T-helper 22 cell (primary cell): Measurements from ENCODE around the gene PDE7B.
"Not testable (repeated sequence)": the region's sequence is repeated elsewhere in the genome, so short reads cannot be mapped to it uniquely, and the experiment has no call there.

Source experiments
- DNase-seq: peaks from one replicate; pipeline ENCODE4 v3.0.0-alpha.2; 2020; ENCODE audit warnings: low read depth

The PDE7B gene

DNA sequence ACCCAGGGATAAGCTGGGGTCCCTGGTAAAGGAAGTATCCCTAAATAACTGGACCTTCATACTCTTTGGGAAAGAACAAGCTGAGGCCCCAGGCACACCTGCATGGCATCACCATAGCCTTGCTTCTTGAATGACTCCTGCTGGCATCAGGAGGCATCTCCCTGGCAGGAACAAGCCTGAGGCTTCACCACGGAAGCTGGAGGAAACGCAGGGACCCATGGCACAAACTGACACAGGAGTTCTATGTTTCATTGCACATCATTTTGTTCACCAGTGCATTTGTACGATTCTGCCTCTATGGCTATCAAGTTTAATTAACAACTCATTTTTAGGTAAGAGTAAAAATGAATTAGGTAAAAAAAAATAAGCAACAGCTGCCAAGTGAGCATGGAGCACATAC is 619 bp upstream of the PDE7B start:
- DNase-seq: no peak

DNA sequence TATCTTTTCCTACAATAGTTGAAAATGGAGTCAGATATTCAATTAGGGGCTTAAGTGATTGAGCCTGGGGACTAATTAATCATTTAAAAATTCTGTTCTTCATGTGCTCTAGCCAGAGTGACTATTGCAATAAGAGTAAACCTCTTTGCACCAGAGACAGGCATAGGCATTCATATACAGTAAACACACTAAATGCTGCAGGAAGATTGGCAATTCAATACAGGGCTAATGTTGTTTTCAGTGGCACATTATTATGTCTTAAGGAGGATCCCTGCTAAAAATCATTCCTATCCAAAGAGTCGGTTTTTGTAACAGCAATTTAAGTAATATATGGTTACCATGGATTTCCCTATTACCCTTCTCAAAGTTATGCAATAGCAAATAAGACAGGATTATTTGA is 1.2 kb downstream of the PDE7B start:
- no peak for DNase-seq

- no peak for DNase-seq
Observed at GRCh38 chr6:135853227-135853626, 1.7 kb downstream of the PDE7B start.

DNA sequence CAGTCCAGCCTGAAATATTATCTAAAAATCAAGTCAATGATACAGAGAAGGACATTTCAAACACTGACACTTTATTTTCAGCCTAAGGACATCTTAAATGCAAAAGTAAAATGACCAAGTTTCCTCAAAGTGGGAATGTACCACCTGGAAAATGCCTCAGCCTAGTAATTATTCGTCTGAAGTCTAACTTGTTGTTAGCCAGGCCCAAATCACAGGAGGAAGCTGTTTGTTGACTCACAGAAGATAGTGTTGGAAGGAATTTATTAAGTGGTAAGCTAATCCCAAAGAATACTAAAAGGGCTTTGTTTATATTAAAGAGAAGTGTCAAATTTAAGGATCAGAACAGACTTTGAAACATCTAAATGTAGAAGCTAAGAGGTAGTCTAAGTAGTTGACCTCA is 2.5 kb downstream of the PDE7B start:
- no peak for DNase-seq

- DNase-seq: no peak
Observed at GRCh38 chr6:135854799-135855198, 3.3 kb downstream of the PDE7B start.

- no peak for DNase-seq
Observed at GRCh38 chr6:135858931-135859330, 7.4 kb downstream of the PDE7B start.

GRCh38 chr6:135860361-135860760 is 8.9 kb downstream of the PDE7B start:
- no peak for DNase-seq

- DNase-seq: no peak
Observed at GRCh38 chr6:135861189-135861588, 9.7 kb downstream of the PDE7B start.

- not testable (repeated sequence) for DNase-seq
Observed at GRCh38 chr6:135864929-135865328, 13.4 kb downstream of the PDE7B start.

- no peak for DNase-seq
Observed at GRCh38 chr6:135866445-135867123, 15.1 kb downstream of the PDE7B start.

DNA sequence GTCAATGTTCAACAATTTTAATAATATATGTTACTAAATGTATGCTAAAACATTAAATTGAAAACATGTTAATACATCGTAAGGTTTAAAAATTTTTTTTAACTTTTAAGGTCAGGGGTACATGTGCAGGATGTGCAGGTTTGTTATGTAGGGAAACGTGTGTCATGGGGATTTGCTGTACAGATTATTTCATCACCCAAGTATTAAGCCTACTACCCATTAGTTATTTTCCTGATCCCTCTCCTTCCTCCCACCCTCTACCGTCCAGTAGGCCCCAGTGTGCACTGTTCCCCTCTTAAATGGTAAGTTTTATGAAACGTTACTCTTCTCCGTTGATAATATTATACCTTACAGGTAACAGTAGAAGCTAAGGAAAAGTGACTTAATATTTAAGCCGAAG is 15.8 kb downstream of the PDE7B start:
- no peak for DNase-seq

GRCh38 chr6:135869857-135870256 is 18.4 kb downstream of the PDE7B start:
- no peak for DNase-seq

DNA sequence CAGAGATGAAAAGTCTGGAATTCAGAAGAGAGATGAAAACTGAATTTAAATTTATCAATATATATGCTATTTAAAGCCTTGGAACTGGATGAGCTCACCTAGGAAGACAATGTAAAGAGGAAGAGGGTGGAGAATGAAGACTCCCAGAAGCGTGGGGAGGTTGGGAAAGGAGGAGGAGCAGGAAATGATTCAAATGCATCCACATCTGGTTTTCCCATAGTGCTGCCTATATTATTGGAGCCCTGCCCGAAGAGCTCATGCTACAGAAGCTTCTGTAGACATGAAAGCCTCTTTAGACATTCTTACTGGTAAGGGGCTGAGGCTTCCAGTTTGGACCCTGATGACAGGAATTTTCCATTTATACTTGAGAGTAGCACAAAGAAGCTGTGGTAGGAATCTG is 19.2 kb downstream of the PDE7B start:
- no peak for DNase-seq

DNA sequence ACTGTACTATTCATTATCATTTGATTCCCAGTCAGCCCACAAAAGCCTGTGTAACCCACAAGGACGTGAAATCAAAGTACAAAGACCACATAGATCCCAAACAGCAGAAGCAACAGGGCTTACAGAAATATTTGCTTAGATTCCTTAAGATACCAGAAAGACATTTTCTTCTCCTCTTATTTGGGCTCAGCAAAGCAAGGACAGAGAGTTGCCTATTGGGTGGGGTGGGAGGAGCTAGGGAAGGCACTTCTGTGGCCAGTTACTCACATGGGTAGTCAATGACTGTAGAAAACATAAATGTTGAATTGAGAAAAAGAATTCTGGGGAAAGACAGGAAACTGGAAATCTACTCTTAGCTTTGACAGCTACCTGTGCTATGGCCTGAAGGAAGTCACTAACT is 19.8 kb downstream of the PDE7B start:
- no peak for DNase-seq

DNA sequence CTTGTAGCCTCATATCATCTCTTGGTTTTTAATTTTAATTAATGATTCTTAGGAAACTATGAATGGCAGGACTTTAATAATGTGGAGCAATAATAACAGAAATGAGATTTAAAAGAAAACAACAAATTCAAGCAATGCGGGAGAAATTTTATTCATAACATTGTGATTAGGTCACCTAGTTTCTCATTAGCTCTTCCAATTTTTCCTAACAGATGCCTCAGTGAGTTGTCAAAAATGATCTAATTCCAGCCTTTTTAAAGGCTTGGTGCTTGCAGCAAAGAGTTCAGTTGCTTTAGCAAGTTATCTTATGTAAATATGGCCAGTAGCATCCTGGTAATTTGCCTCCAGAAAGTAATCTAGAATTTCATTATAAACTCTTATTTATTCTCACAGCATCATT is 20.4 kb downstream of the PDE7B start:
- DNase-seq: no peak

DNA sequence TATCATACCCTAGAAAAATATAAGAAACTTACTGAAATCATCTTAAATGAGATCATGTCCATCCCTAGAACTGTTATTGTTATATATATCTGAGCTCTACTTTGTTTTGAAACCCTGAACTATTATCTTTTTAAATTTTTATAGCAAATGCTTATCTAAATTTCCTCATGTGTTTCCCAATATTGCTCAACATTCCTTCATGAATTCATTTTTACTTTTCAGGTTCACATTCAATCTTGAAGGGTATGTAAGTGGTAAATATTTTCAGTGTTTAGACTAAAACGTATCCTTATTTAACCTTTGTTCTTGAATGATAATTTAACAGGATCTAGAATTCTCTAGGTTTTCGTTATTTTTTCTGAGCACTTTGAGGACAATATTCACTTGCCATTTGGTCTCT is 23.9 kb downstream of the PDE7B start:
- DNase-seq: no peak

GRCh38 chr6:135876058-135876457 is 24.6 kb downstream of the PDE7B start:
- no peak for DNase-seq

- no peak for DNase-seq
Observed at GRCh38 chr6:135877666-135878065, 26.2 kb downstream of the PDE7B start.

DNA sequence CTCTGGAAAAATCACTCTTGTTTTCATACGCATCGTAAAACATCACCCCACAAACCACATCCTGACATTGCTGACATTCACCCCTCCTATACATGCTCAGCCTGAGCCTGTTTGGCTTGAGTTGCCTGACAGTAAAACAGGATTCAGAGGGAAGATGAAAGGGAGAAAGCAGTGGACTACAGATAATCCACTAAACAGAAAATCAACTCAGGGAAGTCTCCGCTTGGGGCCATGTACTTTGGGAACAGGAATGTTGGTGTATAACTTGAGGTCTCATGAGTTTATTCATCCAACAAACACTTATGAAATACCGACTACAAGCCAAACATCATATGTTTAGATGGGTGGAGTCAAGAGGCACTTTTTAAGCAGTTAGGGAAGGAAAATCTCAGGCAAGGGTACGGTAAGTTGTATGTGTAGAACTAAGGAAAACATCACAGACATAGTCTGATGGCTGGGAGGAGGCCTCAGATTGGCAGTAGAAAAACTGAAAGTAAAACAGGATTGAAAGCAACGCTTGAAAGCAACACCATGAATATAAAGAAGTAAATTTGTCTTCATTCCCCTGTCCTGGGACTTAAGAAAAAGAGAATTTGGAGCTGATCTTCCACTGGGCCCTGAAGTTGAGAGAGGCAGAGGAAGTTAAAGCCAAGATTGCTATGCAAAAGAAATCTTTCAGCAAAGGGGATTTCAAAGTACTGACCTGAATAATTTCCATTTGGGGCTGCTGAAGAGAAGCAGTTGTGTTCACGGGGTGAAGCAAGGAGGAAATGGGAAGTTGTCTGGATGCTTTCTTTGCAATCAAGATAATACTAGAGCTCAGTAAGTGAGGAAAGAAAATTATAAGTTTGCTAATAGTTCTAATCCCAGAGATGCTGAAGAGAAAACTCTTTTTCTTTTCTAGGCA is 28.8 kb downstream of the PDE7B start:
- peak; percentile 0 for DNase-seq

- no peak for DNase-seq
Observed at GRCh38 chr6:135883045-135883444, 31.5 kb downstream of the PDE7B start.

GRCh38 chr6:135883536-135883935 is 32.0 kb downstream of the PDE7B start:
- DNase-seq: no peak

DNA sequence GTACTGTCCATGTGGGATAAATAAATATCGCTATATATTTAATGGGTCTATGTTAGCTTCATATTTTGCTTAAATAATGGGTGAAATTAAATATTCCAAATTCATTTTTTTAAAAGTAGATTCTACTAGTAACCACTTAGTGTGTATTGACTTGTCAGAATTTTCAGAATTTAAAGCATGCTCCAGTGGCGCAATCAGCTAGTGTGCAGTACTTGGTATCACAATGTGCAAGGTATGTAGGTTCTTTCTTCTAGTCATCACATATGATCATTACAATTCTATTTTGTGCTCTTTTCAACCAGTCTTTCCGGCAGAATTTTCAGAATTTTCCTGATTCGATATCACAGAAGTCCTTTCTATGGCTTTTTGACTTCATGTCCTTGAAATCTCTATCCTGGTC is 32.6 kb downstream of the PDE7B start:
- DNase-seq: no peak

- DNase-seq: no peak
Observed at GRCh38 chr6:135887069-135887468, 35.6 kb downstream of the PDE7B start.

- no peak for DNase-seq
Observed at GRCh38 chr6:135888818-135889217, 37.3 kb downstream of the PDE7B start.
